GM12878 (cell line): Measurements from ENCODE around the gene SMARCC2. TPM values are rescaled to one million over a fixed set of nuclear protein-coding genes. Genes with fewer than 3 reads are reported as not detected.

ENCODE experiments used
- ATAC-seq: fragments of 200-7000 bp; cut with Tn5 transposase; 3 replicates; pipeline ENCODE4 v1.9.1; 2020; ENCODE audit warnings: mild to moderate bottlenecking, moderate library complexity
- BruUV-seq: library from RNA; stranded (reverse); fragments of 400-500 nt; replicated peaks from 2 replicates; lab custom pipeline; 2021; lab: Mats Ljungman, UMichigan
- CTCF ChIA-PET: fragments of 300-600 bp; sonication (Branson Sonifier 250); formaldehyde crosslinking; extraction: SDS; loops from one replicate; lab custom pipeline; 2021; ENCODE audit warnings: inconsistent platforms; lab: Yijun Ruan, JAX
- POLR2A ChIA-PET: fragments of 350-600 bp; formaldehyde crosslinking; extraction: SDS; loops from one replicate; lab custom pipeline; 2021; ENCODE audit warnings: inconsistent platforms; lab: Charles Lee
- RAD21 ChIA-PET: fragments of 300-600 bp; sonication (Branson Sonifier 250); formaldehyde crosslinking; loops from one replicate; lab custom pipeline; 2023; ENCODE audit warnings: antibody characterized with exemption; ENCODE audit not compliant: unreplicated experiment; lab: Charles Lee
- SMC1A ChIA-PET: fragments of 300-600 bp; sonication (Branson Sonifier 250); formaldehyde crosslinking; loops from one replicate; lab custom pipeline; 2023; ENCODE audit not compliant: unreplicated experiment, uncharacterized antibody; lab: Charles Lee
- DNase-seq: peaks from one replicate; pipeline ENCODE4 v3.0.0-alpha.2; 2011; ENCODE audit warnings: low read depth, low spot score
- FAIRE-seq: peaks from 3 replicates; lab custom pipeline; 2011; peaks lifted over from hg19 to GRCh38; lab: Jason Lieb, UNC
- H2AFZ ChIP-seq: 2 replicates; pipeline ENCODE4 v1.6.0; 2011; ENCODE audit warnings: low read depth, low read length, control low read depth; ENCODE audit not compliant: control insufficient read depth
- H3K27ac ChIP-seq: 2 replicates; pipeline ENCODE4 v1.5.1; 2011; ENCODE audit warnings: control low read depth; ENCODE audit not compliant: control insufficient read depth, insufficient read depth
- H3K27me3 ChIP-seq, 2 experiments: replicated peaks in 1 of 2; 2 replicates each; pipeline versions ENCODE4 v1.6.0 to v1.6.1; 2011; ENCODE audit warnings: low read length in 1 of 2; ENCODE audit not compliant: control insufficient read depth in 2 of 2, insufficient read depth in 2 of 2
- H3K36me3 ChIP-seq, 2 experiments: 2 replicates each; pipeline ENCODE4 v1.5.1; 2011; ENCODE audit warnings: low read length in 1 of 2; ENCODE audit not compliant: control insufficient read depth in 2 of 2, insufficient read depth in 2 of 2
- H3K4me1 ChIP-seq: 2 replicates; pipeline ENCODE4 v1.6.1; 2011; ENCODE audit warnings: mild to moderate bottlenecking, low read length, moderate library complexity, mixed read lengths; ENCODE audit not compliant: control insufficient read depth, insufficient read depth
- H3K4me2 ChIP-seq: 2 replicates; pipeline ENCODE4 v1.6.0; 2011; ENCODE audit warnings: control low read depth; ENCODE audit not compliant: control insufficient read depth, insufficient read depth
- H3K4me3 ChIP-seq: fragments of 200-600 bp; sonication (generic); 2 replicates; pipeline ENCODE4 v1.5.1; 2016
- H3K79me2 ChIP-seq: 2 replicates; pipeline ENCODE4 v1.6.0; 2011; ENCODE audit warnings: low read length; ENCODE audit not compliant: control insufficient read depth, insufficient read depth
- H3K9ac ChIP-seq: 2 replicates; pipeline ENCODE4 v1.8.0; 2011; ENCODE audit warnings: low read length, control low read depth, mixed read lengths; ENCODE audit not compliant: control insufficient read depth, insufficient read depth
- H3K9me3 ChIP-seq: replicated peaks from 3 replicates; pipeline ENCODE4 v1.5.1; 2011; ENCODE audit warnings: mild to moderate bottlenecking, low read length; ENCODE audit not compliant: control insufficient read depth, insufficient read depth
- H4K20me1 ChIP-seq: 2 replicates; pipeline ENCODE4 v1.6.0; 2011; ENCODE audit not compliant: control insufficient read depth, insufficient read depth
- CHD1 ChIP-seq: IDR thresholded peaks from 2 replicates; pipeline ENCODE4 v1.6.1; 2012; ENCODE audit warnings: low read depth, low read length, improper control_type of control experiment
- POLR2AphosphoS5 ChIP-seq: IDR thresholded peaks from 2 replicates; pipeline ENCODE4 v1.6.1; 2011; ENCODE audit warnings: mild to moderate bottlenecking, low read length, inconsistent platforms
- POU2F2 ChIP-seq: IDR thresholded peaks from 3 replicates; pipeline ENCODE4 v1.6.1; 2011; ENCODE audit warnings: low read depth, mild to moderate bottlenecking, low read length, borderline replicate concordance
- SKIL ChIP-seq: fragments of 450-650 bp; IDR thresholded peaks from 2 replicates; pipeline ENCODE4 v1.6.1; 2017; ENCODE audit warnings: mild to moderate bottlenecking, low read depth, inconsistent platforms; ENCODE audit not compliant: poor library complexity, severe bottlenecking
- TARDBP ChIP-seq: IDR thresholded peaks from 2 replicates; pipeline ENCODE4 v1.6.1; 2016; ENCODE audit warnings: borderline replicate concordance
- ZNF24 ChIP-seq: fragments of 450-650 bp; IDR thresholded peaks from 2 replicates; pipeline ENCODE4 v1.6.1; 2017; ENCODE audit warnings: antibody characterized with exemption, mild to moderate bottlenecking
- ZNF384 ChIP-seq: IDR thresholded peaks from 2 replicates; pipeline ENCODE4 v1.6.1; 2012; ENCODE audit warnings: low read depth, mild to moderate bottlenecking, low read length, improper control_type of control experiment, borderline replicate concordance
- WGBS: methylation state at CpG from one replicate; pipeline ENCODE4 v1.1.6; 2016; ENCODE audit warnings: low lambda C conversion rate; ENCODE audit not compliant: insufficient replicate concordance, insufficient coverage; ENCODE audit errors: missing lambda C conversion rate; 5-methylcytosine and 5-hydroxymethylcytosine counted together
- in situ Hi-C: fragments of 300-500 bp; cut with MboI; formaldehyde crosslinking; loops from 9 replicates; pipeline ENCODE4 v1.14.3; 2018; ENCODE audit warnings: mixed read lengths
- intact Hi-C: fragments of 100-400 bp; cut with micrococcal nuclease; formaldehyde crosslinking; loops from one replicate; pipeline ENCODE4 v1.14.2; 2022; ENCODE audit not compliant: unreplicated experiment
- polyA plus RNA-seq, 11 experiments: library from polyadenylated mRNA; depleted of rRNA in 4 of 11; unstranded in 6 of 11; stranded (reverse) in 5 of 11; fragments of >200 nt; fragmentation: Nextera tagmentation in 4 of 11; fragmentation: Illumina TruSeq in 1 of 11; extraction: Ambion mirVana in 4 of 11; extraction: Trizol in 1 of 11; gene quantifications; 1 replicate in 1 of 11; 2 replicates in 10 of 11; pipeline versions ENCODE4 v1.2.1 to v1.2.3, GENCODE V29; 2011 to 2016; ENCODE audit warnings: inconsistent platforms in 2 of 11, missing spikeins in 2 of 11, low read depth in 1 of 11
- total RNA-seq, 4 experiments: library from RNA; depleted of rRNA in 3 of 4; stranded (reverse); fragments of >200 nt in 3 of 4; fragmentation: Illumina TruSeq in 1 of 4; extraction: Trizol in 1 of 4; gene quantifications; 2 replicates each; pipeline versions ENCODE4 v1.2.1 to v1.2.3, GENCODE V29; 2013 to 2021

SMARCC2 gene
- total and polyA plus RNA-seq, 10 of the 15 experiments (the other 5 are each of a cell fraction or from before 2014, with no cell fraction given) = 13.6 to 71.2 (median 42.3) TPM

DNA sequence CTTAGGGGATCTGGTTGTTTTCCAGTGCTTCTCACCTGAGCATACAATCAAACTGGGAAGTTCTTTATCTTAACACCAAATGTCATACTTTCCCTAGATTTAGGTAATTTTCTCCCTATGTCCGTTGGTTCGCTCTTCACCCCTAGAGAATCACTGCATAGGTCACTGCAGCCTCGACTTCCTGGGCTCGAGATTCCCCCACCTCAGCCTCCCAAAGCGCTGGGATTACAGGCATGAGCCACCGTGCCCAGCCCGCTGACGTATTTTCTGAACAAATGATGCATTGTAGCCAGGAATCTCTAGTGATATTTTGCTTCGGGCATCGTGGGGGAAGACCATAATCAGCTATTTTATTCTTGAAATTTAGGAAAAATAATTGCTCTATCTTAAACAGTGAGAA lies 74.0 kb downstream of the SMARCC2 start:
- peaks cover 10 to 12% of the 10 kb centered on the region in 2 experiments for H3K36me3 ChIP-seq
- ATAC-seq (no peak), DNase-seq (no peak), FAIRE-seq (no peak)
- H3K79me2 ChIP-seq = peaks cover 28% of the 10 kb centered on the region
- H3K27ac ChIP-seq = peak overlapping the region; percentile 79
- in situ Hi-C loops = no loop called here
- intact Hi-C loops = loop anchor here (5.0 kb wide), 7 partner anchors 37 to 572 kb away; partner anchors contain the start of genes CNPY2, DNAJC14, MYL6B and PTGES3
- H3K9me3 ChIP-seq = no peaks in the 10 kb centered on the region
- ChIA-PET RAD21 (interaction anchor here (1.0 to 1.5 kb wide), 3 partner anchors 10 to 118 kb away, joined by 3 to 4 read pairs (median 4); partner anchors contain the start of genes SMARCC2 and SUOX), POLR2A (interaction anchor here (0.5 to 5.5 kb wide), 5 partner anchors 9 to 323 kb away, joined by 3 to 95 read pairs (median 4); partner anchors contain the start of genes PA2G4, RAB5B and RNF41), CTCF (interaction anchor here (0.7 to 2.9 kb wide), 2 partner anchors 11 to 338 kb away, joined by 3 to 25 read pairs; partner anchors contain the start of gene PA2G4), SMC1A (interaction anchor here (0.7 to 1.2 kb wide), 5 partner anchors 8 to 233 kb away, joined by 3 to 7 read pairs (median 3); partner anchors contain the start of gene PA2G4)
- no peak for TF ChIP-seq ZNF384
- TF ChIP-seq POU2F2 = no peak
- no peak for TF ChIP-seq TARDBP
- TF ChIP-seq CHD1 = no peak
- no peak for TF ChIP-seq ZNF24
- H3K9ac ChIP-seq = peak overlapping the region; percentile 75
- H3K4me3 ChIP-seq = peak overlapping the region; percentile 90; the same call in 1 of the 2 replicates
- H4K20me1 ChIP-seq = no peaks in the 10 kb centered on the region
- BruUV-seq = no TSS peak
- H3K4me1 ChIP-seq = peaks cover 15% of the 10 kb centered on the region
- peak overlapping the region; percentile 36 for H3K4me2 ChIP-seq
- H3K27me3 ChIP-seq = no peaks in the 10 kb centered on the region
- 38% methylated on average over 10 of the region's 10 CpGs for WGBS
- H2AFZ ChIP-seq = peak overlapping the region; percentile 99

GRCh38 chr12:56114084-56114483 lies 75.2 kb downstream of the SMARCC2 start:
- H3K4me2 ChIP-seq = no peak overlapping the region
- BruUV-seq = no TSS peak
- peaks cover 22% of the 10 kb centered on the region for H3K79me2 ChIP-seq
- H3K9ac ChIP-seq = no peak overlapping the region
- ChIA-PET RAD21 (no interaction called here), SMC1A (interaction anchor here (0.7 kb wide), 1 partner anchor 375 kb away, joined by 3 read pairs; no protein-coding TSS in a partner anchor), POLR2A (interaction anchor here (0.6 kb wide), 1 partner anchor 556 kb away, joined by 3 read pairs; no protein-coding TSS in a partner anchor), CTCF (no interaction called here)
- ATAC-seq (no peak), FAIRE-seq (no peak), DNase-seq (no peak)
- H3K27me3 ChIP-seq = no peaks in the 10 kb centered on the region
- peaks cover 6% of the 10 kb centered on the region for H3K4me1 ChIP-seq
- H3K36me3 ChIP-seq = peaks cover 14 to 21% of the 10 kb centered on the region in 2 experiments
- no peaks in the 10 kb centered on the region for H4K20me1 ChIP-seq
- TF ChIP-seq POLR2AphosphoS5 = 0 out of 2 replicates have a peak, but pooled peaks have one; percentile 14
- TF ChIP-seq SKIL = no peak
- 100% methylated on average over 1 of the region's 1 CpG for WGBS
- in situ Hi-C loops (no loop called here), intact Hi-C loops (no loop called here)
- H3K9me3 ChIP-seq = no peaks in the 10 kb centered on the region
- no peak overlapping the region for H2AFZ ChIP-seq
- no peak overlapping the region for H3K4me3 ChIP-seq
- no peak overlapping the region for H3K27ac ChIP-seq
